Measurements from ENCODE around the gene CDK6. TPM values are rescaled to one million over a fixed set of nuclear protein-coding genes. Genes with fewer than 3 reads are reported as not detected.

The CDK6 gene
- total and polyA plus RNA-seq, 2 of the 8 experiments (the other 6 are each of a cell fraction or from before 2014, with no cell fraction given): 5.9 to 18.9 TPM

DNA sequence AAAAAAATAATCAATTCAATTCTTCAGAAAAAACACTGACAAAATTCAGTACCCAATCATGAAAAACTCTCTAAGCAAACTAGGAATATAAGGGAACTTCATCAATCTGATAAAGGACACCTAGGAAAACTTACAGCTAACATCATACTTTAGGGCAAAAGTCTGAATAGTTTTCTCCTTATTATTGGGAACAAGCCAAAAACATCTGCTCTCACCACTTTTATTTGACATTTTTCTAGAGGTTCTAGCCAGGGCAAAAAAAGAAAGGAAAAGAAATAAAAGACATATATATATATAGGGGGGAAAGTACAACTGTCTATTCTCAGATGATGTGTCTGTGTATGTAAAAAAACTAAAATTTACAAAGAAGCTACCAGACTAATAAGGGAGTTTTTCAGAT lies 19.0 kb downstream of the CDK6 start (continued):
- TF ChIP-seq, protein P1, sequence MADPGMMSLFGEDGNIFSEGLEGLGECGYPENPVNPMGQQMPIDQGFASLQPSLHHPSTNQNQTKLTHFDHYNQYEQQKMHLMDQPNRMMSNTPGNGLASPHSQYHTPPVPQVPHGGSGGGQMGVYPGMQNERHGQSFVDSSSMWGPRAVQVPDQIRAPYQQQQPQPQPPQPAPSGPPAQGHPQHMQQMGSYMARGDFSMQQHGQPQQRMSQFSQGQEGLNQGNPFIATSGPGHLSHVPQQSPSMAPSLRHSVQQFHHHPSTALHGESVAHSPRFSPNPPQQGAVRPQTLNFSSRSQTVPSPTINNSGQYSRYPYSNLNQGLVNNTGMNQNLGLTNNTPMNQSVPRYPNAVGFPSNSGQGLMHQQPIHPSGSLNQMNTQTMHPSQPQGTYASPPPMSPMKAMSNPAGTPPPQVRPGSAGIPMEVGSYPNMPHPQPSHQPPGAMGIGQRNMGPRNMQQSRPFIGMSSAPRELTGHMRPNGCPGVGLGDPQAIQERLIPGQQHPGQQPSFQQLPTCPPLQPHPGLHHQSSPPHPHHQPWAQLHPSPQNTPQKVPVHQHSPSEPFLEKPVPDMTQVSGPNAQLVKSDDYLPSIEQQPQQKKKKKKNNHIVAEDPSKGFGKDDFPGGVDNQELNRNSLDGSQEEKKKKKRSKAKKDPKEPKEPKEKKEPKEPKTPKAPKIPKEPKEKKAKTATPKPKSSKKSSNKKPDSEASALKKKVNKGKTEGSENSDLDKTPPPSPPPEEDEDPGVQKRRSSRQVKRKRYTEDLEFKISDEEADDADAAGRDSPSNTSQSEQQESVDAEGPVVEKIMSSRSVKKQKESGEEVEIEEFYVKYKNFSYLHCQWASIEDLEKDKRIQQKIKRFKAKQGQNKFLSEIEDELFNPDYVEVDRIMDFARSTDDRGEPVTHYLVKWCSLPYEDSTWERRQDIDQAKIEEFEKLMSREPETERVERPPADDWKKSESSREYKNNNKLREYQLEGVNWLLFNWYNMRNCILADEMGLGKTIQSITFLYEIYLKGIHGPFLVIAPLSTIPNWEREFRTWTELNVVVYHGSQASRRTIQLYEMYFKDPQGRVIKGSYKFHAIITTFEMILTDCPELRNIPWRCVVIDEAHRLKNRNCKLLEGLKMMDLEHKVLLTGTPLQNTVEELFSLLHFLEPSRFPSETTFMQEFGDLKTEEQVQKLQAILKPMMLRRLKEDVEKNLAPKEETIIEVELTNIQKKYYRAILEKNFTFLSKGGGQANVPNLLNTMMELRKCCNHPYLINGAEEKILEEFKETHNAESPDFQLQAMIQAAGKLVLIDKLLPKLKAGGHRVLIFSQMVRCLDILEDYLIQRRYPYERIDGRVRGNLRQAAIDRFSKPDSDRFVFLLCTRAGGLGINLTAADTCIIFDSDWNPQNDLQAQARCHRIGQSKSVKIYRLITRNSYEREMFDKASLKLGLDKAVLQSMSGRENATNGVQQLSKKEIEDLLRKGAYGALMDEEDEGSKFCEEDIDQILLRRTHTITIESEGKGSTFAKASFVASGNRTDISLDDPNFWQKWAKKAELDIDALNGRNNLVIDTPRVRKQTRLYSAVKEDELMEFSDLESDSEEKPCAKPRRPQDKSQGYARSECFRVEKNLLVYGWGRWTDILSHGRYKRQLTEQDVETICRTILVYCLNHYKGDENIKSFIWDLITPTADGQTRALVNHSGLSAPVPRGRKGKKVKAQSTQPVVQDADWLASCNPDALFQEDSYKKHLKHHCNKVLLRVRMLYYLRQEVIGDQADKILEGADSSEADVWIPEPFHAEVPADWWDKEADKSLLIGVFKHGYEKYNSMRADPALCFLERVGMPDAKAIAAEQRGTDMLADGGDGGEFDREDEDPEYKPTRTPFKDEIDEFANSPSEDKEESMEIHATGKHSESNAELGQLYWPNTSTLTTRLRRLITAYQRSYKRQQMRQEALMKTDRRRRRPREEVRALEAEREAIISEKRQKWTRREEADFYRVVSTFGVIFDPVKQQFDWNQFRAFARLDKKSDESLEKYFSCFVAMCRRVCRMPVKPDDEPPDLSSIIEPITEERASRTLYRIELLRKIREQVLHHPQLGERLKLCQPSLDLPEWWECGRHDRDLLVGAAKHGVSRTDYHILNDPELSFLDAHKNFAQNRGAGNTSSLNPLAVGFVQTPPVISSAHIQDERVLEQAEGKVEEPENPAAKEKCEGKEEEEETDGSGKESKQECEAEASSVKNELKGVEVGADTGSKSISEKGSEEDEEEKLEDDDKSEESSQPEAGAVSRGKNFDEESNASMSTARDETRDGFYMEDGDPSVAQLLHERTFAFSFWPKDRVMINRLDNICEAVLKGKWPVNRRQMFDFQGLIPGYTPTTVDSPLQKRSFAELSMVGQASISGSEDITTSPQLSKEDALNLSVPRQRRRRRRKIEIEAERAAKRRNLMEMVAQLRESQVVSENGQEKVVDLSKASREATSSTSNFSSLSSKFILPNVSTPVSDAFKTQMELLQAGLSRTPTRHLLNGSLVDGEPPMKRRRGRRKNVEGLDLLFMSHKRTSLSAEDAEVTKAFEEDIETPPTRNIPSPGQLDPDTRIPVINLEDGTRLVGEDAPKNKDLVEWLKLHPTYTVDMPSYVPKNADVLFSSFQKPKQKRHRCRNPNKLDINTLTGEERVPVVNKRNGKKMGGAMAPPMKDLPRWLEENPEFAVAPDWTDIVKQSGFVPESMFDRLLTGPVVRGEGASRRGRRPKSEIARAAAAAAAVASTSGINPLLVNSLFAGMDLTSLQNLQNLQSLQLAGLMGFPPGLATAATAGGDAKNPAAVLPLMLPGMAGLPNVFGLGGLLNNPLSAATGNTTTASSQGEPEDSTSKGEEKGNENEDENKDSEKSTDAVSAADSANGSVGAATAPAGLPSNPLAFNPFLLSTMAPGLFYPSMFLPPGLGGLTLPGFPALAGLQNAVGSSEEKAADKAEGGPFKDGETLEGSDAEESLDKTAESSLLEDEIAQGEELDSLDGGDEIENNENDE (IDR thresholded peaks at IDR 0.05; ENCODE audit: insufficient replicate concordance, low read length): no peak
- TF ChIP-seq TCF12 (IDR thresholded peaks at IDR 0.05; ENCODE audit: low read depth, low read length): no peak
- TF ChIP-seq CBX8 (IDR thresholded peaks at IDR 0.05; ENCODE audit: borderline replicate concordance, low read depth, low read length): no peak
- no peak for TF ChIP-seq RFX5 (IDR thresholded peaks at IDR 0.05; ENCODE audit: borderline replicate concordance, low read depth, low read length)
- no peak for TF ChIP-seq HDAC6 (IDR thresholded peaks at IDR 0.05; ENCODE audit: low read depth, low read length)
- TF ChIP-seq, protein P2, sequence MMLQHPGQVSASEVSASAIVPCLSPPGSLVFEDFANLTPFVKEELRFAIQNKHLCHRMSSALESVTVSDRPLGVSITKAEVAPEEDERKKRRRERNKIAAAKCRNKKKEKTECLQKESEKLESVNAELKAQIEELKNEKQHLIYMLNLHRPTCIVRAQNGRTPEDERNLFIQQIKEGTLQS (IDR thresholded peaks at IDR 0.05; ENCODE audit: insufficient read depth, low read depth, low read length): no peak
- no peak for TF ChIP-seq BRCA1 (IDR thresholded peaks at IDR 0.05; ENCODE audit: low read depth, low read length)
- TF ChIP-seq BACH1 (IDR thresholded peaks at IDR 0.05; ENCODE audit: low read length): no peak
- TF ChIP-seq FOSL1 (IDR thresholded peaks at IDR 0.05; ENCODE audit: insufficient read depth, low read depth, low read length): no peak
- no peak for TF ChIP-seq TBP (IDR thresholded peaks at IDR 0.05; ENCODE audit: low read depth, low read length)
- TF ChIP-seq SP2 (IDR thresholded peaks at IDR 0.05; ENCODE audit: low read length): no peak
- no peak for TF ChIP-seq SIRT6 (IDR thresholded peaks at IDR 0.05; ENCODE audit: low read length)

Data from H1 (cell line).